ENCODE measurements around the gene GAN.

Gene GAN

DNA sequence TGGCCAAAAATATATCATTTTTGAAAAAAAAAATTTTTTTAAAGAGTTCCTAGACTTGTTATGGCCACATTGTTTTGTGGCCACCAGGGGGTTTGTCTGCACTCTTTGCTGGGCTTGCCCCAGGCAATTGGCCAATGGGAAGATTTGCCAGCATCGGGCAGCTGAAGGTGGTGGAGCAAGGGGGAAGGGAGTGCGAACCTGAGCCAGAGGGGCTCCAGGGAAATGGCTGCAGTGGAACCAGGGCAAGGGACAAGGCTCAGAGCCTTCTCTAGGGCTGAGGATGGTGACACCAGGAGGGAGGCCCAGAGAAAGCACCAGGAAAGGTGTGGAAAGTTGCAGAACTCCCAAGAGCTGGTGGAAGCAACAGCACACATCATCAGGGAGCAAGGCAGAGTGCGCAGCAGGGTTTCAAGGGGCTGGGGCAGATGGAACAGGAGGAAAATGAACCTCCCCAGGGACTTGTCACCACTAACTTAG is 114.3 kb downstream of the GAN start:
- TF ChIP-seq, protein P1, sequence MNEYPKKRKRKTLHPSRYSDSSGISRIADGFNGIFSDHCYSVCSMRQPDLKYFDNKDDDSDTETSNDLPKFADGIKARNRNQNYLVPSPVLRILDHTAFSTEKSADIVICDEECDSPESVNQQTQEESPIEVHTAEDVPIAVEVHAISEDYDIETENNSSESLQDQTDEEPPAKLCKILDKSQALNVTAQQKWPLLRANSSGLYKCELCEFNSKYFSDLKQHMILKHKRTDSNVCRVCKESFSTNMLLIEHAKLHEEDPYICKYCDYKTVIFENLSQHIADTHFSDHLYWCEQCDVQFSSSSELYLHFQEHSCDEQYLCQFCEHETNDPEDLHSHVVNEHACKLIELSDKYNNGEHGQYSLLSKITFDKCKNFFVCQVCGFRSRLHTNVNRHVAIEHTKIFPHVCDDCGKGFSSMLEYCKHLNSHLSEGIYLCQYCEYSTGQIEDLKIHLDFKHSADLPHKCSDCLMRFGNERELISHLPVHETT (tag by site-specific recombination; IDR thresholded peaks at IDR 0.05): no peak
- TF ChIP-seq ZNF549 (tag by site-specific recombination; IDR thresholded peaks at IDR 0.05) (peak; percentile 76), SP3 (tag by site-specific recombination; IDR thresholded peaks at IDR 0.05) (no peak)
- TF ChIP-seq, protein P2, sequence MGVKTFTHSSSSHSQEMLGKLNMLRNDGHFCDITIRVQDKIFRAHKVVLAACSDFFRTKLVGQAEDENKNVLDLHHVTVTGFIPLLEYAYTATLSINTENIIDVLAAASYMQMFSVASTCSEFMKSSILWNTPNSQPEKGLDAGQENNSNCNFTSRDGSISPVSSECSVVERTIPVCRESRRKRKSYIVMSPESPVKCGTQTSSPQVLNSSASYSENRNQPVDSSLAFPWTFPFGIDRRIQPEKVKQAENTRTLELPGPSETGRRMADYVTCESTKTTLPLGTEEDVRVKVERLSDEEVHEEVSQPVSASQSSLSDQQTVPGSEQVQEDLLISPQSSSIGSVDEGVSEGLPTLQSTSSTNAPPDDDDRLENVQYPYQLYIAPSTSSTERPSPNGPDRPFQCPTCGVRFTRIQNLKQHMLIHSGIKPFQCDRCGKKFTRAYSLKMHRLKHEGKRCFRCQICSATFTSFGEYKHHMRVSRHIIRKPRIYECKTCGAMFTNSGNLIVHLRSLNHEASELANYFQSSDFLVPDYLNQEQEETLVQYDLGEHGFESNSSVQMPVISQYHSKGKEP (tag by site-specific recombination; IDR thresholded peaks at IDR 0.05): no peak
- TF ChIP-seq, protein P3, sequence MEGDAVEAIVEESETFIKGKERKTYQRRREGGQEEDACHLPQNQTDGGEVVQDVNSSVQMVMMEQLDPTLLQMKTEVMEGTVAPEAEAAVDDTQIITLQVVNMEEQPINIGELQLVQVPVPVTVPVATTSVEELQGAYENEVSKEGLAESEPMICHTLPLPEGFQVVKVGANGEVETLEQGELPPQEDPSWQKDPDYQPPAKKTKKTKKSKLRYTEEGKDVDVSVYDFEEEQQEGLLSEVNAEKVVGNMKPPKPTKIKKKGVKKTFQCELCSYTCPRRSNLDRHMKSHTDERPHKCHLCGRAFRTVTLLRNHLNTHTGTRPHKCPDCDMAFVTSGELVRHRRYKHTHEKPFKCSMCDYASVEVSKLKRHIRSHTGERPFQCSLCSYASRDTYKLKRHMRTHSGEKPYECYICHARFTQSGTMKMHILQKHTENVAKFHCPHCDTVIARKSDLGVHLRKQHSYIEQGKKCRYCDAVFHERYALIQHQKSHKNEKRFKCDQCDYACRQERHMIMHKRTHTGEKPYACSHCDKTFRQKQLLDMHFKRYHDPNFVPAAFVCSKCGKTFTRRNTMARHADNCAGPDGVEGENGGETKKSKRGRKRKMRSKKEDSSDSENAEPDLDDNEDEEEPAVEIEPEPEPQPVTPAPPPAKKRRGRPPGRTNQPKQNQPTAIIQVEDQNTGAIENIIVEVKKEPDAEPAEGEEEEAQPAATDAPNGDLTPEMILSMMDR (tag by site-specific recombination; IDR thresholded peaks at IDR 0.05): 0 out of 2 replicates have a peak, but pooled peaks have one; percentile 23
- no peak overlapping the region for H3K27ac ChIP-seq (ENCODE audit: extremely low read depth, low read depth, low read length)

DNA sequence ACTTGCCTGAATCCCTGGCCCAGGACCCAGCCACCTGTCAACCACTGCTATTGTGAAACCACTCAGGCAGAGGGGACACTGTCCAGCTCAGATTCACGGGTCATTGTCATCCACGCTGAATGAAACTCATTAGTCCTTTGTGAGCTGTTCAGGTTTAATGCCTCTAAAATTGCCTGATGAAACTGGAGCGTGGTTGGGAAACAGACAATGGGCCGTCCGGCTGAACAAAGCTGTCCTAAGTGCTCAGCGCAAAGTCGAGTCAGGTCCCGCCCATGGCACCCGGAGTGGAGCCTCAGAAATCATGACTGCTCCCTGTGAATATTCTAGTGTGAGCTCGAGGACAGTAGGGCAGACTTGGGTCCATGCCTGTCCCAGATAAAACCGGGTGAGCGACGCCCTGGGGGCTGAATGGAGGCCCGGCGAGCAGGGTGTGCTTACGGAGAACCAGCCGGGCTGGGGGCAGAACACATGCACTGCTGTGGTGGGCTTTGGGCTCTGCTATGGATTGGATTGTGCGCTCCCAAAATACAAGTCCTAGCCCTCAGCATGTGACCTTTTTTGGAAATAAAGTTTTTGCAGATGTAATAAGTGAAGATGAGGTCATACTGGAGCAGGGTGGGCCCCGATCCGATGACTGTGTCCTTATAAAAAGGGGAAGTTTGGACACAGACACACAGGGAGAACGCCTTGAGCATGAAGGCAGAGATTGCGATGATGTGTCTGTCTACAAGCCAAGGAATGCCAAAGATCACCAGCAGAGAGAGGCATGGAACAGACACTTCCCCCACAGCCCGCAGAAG is 117.0 kb downstream of the GAN start:
- no peaks in the 10 kb centered on the region for H3K4me1 ChIP-seq (ENCODE audit: control insufficient read depth, insufficient read depth, low read length)
- ChIA-PET CTCF (interaction anchor here (0.5 to 0.6 kb wide), 4 partner anchors 19 to 295 kb away, joined by 3 to 7 read pairs (median 3); no protein-coding TSS in a partner anchor), POLR2A (no interaction called here)
- no peak overlapping the region for H3K27ac ChIP-seq (ENCODE audit: extremely low read depth, low read depth, low read length)
- no peaks in the 10 kb centered on the region for H3K36me3 ChIP-seq (ENCODE audit: control insufficient read depth in 2 of 2, insufficient read depth in 1 of 2, low read length in 2 of 2)
- no peaks in the 10 kb centered on the region for H3K9me3 ChIP-seq (ENCODE audit: control insufficient read depth, insufficient read depth, low read depth, low read length)
- no peak overlapping the region for H3K4me3 ChIP-seq (ENCODE audit: low read depth, low read length)
- TF ChIP-seq KLF1 (tag by site-specific recombination; IDR thresholded peaks at IDR 0.05) (0 out of 2 replicates have a peak, but pooled peaks have one; percentile 41), ZFP69B (tag by site-specific recombination; IDR thresholded peaks at IDR 0.05) (peak; percentile 91), ZNF549 (tag by site-specific recombination; IDR thresholded peaks at IDR 0.05) (no peak), ZNF473 (tag by site-specific recombination; IDR thresholded peaks at IDR 0.05) (no peak), ZNF335 (tag by site-specific recombination; conservative IDR thresholded peaks at IDR 0.05) (peak; percentile 40), ZNF629 (tag by site-specific recombination; IDR thresholded peaks at IDR 0.05) (0 out of 2 replicates have a peak, but pooled peaks have one; percentile 17), ZNF530 (tag by site-specific recombination; IDR thresholded peaks at IDR 0.05; ENCODE audit: low read depth) (no peak)
- TF ChIP-seq, protein P4, sequence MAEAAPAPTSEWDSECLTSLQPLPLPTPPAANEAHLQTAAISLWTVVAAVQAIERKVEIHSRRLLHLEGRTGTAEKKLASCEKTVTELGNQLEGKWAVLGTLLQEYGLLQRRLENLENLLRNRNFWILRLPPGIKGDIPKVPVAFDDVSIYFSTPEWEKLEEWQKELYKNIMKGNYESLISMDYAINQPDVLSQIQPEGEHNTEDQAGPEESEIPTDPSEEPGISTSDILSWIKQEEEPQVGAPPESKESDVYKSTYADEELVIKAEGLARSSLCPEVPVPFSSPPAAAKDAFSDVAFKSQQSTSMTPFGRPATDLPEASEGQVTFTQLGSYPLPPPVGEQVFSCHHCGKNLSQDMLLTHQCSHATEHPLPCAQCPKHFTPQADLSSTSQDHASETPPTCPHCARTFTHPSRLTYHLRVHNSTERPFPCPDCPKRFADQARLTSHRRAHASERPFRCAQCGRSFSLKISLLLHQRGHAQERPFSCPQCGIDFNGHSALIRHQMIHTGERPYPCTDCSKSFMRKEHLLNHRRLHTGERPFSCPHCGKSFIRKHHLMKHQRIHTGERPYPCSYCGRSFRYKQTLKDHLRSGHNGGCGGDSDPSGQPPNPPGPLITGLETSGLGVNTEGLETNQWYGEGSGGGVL (tag by site-specific recombination; IDR thresholded peaks at IDR 0.05): no peak
- TF ChIP-seq, protein P5, sequence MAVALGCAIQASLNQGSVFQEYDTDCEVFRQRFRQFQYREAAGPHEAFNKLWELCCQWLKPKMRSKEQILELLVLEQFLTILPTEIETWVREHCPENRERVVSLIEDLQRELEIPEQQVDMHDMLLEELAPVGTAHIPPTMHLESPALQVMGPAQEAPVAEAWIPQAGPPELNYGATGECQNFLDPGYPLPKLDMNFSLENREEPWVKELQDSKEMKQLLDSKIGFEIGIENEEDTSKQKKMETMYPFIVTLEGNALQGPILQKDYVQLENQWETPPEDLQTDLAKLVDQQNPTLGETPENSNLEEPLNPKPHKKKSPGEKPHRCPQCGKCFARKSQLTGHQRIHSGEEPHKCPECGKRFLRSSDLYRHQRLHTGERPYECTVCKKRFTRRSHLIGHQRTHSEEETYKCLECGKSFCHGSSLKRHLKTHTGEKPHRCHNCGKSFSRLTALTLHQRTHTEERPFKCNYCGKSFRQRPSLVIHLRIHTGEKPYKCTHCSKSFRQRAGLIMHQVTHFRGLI (tag by site-specific recombination; IDR thresholded peaks at IDR 0.05): no peak
- TF ChIP-seq, protein P6, sequence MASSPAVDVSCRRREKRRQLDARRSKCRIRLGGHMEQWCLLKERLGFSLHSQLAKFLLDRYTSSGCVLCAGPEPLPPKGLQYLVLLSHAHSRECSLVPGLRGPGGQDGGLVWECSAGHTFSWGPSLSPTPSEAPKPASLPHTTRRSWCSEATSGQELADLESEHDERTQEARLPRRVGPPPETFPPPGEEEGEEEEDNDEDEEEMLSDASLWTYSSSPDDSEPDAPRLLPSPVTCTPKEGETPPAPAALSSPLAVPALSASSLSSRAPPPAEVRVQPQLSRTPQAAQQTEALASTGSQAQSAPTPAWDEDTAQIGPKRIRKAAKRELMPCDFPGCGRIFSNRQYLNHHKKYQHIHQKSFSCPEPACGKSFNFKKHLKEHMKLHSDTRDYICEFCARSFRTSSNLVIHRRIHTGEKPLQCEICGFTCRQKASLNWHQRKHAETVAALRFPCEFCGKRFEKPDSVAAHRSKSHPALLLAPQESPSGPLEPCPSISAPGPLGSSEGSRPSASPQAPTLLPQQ (tag by site-specific recombination; IDR thresholded peaks at IDR 0.05): peak; percentile 98

More for the DNA sequence above, 114.3 kb downstream of the GAN start:
- Histone ChIP-seq H3K36me3 (ENCODE audit: control insufficient read depth in 2 of 2, insufficient read depth in 1 of 2, low read length in 2 of 2) (no peaks in the 10 kb centered on the region), H3K4me3 (ENCODE audit: low read depth, low read length) (no peak overlapping the region), H3K9me3 (ENCODE audit: control insufficient read depth, insufficient read depth, low read depth, low read length) (no peaks in the 10 kb centered on the region), H3K4me1 (ENCODE audit: control insufficient read depth, insufficient read depth, low read length) (no peaks in the 10 kb centered on the region)
- ChIA-PET CTCF (interaction anchor here (0.6 to 1.5 kb wide), 3 partner anchors 16 to 118 kb away, joined by 3 to 5 read pairs (median 4); no protein-coding TSS in a partner anchor), POLR2A (no interaction called here)
